HG03460 (cell line): ENCODE measurements around the gene RDH16.
"Not testable (repeated sequence)": the region's sequence is repeated elsewhere in the genome, so short reads cannot be mapped to it uniquely, and the experiment has no call there.

Experiments used
- ATAC-seq: cut with Tn5 transposase; IDR thresholded peaks from one replicate; pipeline ENCODE4 v1.9.1; 2021; ENCODE audit not compliant: unreplicated experiment

The RDH16 gene

DNA sequence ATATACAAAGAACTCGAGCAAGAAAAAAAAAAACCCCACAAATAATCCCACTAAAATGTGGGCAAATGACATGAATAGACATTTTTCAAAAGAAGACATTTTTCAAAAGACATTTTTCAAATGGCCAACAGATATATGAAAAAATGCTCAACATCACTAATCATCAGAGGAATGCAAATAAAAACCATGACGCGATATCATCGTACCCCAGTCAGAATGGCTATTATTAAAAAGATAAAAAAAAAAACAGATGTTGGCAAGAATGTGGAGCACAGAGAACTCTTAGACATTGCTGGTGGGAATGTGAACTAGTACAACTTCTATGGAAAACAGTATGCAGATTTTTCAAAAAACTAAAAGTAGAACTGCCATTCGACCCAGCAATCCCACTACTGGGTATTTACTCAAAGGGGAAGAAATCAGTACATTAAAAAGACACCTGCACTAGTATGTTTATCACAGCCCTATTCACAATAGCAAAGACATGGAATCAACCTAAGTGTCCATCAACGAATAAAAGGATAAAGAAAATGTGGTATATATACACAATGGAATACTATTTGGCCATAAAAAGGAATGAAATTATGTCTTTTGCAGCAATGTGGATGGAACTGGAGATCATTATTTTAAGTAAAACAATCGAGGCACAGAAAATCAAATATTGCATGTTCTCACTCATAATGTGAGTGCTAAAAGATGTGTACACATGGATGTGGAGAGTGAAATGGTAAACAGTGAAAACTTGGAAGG is 32.6 kb upstream of the RDH16 start:
- no peak for ATAC-seq

DNA sequence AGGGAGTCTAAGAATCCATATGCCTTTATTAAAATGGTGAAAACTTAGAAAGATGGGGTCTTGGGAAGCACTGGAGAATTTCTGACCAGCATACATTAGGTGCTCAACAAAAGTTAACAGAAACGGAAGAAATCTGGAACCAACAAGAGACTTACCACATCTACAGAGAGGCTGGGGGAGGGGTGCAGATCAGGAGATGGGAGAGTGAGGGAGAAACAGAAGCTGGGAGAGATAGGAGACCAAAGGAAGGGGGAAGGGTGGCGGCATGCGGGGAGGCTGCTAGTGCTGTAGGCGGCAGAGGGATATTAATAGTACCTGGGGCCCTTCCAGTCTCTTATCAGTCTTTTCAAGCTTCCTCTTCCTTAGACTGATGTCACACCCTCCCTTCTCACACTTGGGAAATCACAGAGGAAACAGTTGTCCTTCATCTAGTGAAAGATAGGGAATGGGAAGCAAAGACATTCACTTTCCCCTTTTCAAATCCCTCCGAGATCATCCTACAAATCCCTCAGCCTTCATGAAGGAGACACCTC is 30.9 kb upstream of the RDH16 start:
- ATAC-seq = no peak

- ATAC-seq = peak; percentile 56
Observed at GRCh38 chr12:56987551-56988053, 30.2 kb upstream of the RDH16 start.

GRCh38 chr12:56987011-56987410 is 29.6 kb upstream of the RDH16 start:
- ATAC-seq = no peak

DNA sequence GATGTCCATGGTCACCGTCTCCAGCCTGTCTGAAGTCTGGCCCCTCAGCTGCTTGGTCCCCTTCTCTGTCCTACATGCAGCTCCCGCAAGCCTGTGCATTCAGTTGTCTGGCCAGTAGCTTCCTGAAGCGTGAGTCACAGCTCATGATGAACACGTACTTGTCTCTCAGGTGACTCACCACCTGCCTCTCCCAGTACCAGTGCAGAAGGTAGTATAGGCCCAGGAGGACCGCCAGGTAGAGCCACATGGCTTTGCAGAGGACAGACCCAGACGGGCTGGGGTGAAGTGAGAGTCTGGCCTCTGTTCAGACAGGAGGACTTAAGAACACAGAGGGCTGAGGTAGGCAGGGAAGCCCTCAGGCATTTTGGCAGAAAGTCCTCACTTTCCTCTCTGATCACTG is 28.3 kb upstream of the RDH16 start:
- not testable (repeated sequence) for ATAC-seq

DNA sequence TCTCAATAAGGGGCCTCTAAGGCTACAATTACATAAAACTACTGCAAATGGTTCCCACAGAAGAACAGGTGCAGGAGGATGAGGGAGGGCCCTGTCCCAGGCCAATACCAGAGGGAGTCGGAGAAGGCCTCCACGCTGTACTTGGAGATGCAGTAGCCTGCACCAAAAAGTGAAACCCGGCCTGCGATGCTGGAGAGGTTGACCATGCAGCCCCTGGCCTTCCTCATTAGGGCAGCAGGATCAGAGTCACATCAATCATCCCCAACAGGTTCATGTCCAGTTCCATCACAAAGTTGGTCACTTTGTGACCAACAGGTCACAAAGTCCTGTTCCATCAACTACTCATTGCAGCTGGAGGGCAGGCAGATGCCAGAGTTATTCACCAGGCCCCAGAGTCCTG is 26.0 kb upstream of the RDH16 start:
- ATAC-seq = no peak

DNA sequence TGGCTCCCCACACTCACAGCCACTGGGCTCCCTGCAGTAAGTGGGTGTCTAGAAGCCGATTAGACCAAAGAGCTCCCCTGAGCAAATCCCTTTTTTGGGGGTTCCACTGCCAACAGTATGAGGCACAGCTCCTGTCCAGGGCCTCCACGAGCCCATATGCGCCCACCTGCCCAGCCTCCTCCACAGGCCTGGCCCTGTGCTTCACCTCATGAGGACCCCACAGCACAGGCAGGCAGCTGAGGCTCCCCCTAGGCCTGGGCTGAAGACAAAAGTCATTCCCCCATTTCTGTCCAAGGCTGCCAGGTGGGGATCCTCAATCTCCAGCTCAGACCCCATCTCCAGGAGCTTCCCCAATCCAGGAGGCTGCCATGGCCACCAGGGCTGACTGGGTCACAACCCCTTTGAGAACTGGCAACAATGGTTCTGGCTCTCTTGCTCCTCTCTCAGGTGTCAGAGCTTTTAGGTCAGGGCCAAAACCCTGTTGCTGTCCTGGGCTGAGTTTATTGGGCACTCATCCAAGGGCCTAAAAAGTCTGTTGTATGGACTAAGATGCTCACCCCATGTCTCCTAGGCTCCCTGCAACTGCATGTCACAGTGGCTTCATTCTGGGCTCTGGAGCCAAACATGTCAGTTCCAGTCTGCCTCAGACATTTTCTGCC is 25.3 kb upstream of the RDH16 start:
- ATAC-seq = not testable (repeated sequence)

GRCh38 chr12:56980941-56981530 is 23.6 kb upstream of the RDH16 start:
- ATAC-seq = no peak

GRCh38 chr12:56980268-56980667 is 22.9 kb upstream of the RDH16 start:
- ATAC-seq = no peak

GRCh38 chr12:56979628-56980027 is 22.2 kb upstream of the RDH16 start:
- no peak for ATAC-seq

DNA sequence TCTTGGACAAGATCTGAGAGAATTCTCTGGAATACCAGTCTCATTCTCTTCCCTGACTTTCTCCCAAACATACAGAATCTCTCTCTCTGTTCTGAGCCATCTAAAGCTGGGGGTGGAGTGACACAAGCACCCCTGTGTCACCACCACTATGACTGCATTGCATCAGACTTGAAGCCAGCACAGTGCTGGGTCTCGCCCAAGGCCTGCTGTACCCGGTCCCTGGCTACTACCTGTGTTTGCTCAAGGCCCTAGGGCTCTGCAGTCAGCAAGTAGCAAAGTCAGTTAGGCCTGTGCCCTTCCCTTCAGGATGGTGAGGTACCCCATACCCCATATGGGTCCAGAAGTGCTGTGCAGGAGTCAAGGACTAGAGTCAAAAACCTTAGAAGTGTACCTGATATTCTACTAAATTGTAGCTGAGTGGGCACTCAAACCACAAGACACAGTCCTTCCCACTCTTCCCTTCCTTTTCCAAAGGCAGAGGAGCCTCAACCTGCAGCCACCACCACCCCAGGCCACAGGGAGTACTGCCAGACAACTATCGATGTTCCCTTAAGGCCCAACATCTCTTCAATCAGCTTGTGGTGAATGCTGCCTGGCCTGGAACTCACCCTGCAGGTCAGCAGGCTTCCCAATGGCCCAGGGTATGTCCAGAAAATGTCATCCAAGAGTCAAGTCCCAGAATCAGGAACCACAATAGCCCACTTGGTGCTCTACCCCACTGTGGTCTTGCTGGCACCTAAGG is 21.2 kb upstream of the RDH16 start:
- no peak for ATAC-seq

- not testable (repeated sequence) for ATAC-seq
Observed at GRCh38 chr12:56977361-56977760, 20.0 kb upstream of the RDH16 start.

- not testable (repeated sequence) for ATAC-seq
Observed at GRCh38 chr12:56974224-56974623, 16.8 kb upstream of the RDH16 start.

- not testable (repeated sequence) for ATAC-seq
Observed at GRCh38 chr12:56968910-56969309, 11.5 kb upstream of the RDH16 start.

DNA sequence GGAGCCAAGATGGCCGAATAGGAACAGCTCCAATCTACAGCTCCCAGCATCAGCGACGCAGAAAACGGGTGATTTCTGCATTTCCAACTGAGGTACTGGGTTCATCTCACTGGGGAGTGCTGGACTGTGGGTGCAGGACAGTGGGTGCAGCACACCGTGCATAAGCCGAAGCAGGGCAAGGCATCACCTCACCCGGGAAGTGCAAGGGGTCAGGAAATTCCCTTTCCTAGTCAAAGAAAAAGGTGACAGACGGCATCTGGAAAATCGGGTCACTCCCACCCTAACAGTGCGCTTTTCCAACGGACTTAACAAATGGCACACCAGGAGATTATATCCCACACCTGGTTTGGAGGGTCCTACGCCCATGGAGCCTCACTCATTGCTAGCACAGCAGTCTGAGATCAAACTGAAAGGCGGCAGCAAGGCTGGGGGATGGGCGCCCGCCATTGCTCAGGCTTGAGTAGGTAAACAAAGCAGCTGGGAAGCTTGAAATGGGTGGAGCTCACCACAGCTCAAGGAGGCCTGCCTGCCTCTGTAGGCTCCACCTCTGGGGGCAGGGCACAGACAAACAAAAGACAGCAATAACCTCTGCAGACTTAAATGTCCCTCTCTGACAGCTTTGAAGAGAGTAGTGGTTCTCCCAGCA is 8.7 kb upstream of the RDH16 start:
- ATAC-seq = not testable (repeated sequence)

- ATAC-seq = not testable (repeated sequence)
Observed at GRCh38 chr12:56965124-56965523, 7.7 kb upstream of the RDH16 start.

DNA sequence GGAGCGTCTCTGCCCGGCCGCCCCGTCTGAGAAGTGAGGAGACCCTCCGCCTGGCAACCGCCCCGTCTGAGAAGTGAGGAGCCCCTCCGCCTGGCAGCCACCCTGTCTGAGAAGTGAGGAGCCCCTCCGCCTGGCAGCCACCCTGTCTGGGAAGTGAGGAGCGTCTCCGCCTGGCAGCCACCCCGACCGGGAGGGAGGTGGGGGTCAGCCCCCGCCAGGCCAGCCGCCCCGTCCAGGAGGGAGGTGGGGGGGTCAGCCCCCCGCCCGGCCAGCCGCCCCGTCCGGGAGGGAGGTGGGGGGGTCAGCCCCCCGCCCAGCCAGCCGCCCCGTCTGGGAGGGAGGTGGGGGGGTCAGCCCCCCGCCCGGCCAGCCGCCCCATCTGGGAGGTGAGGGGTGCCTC is 6.1 kb upstream of the RDH16 start:
- ATAC-seq = not testable (repeated sequence)

DNA sequence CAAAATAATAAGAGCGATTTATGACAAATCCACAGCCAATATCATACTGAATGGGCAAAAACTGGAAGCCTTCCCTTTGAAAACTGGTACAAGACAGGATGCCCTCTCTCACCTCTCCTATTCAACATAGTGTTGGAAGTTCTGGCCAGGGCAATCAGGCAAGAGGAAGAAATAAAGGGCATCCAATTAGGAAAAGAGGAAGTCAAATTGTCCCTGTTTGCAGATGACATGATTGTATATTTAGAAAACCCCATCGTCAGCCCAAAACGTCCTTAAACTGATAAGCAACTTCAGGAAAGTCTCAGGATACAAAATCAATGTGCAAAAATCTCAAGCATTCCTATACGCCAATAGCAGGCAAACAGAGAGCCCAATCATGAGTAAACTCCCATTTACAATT is 4.8 kb upstream of the RDH16 start:
- ATAC-seq = not testable (repeated sequence)

DNA sequence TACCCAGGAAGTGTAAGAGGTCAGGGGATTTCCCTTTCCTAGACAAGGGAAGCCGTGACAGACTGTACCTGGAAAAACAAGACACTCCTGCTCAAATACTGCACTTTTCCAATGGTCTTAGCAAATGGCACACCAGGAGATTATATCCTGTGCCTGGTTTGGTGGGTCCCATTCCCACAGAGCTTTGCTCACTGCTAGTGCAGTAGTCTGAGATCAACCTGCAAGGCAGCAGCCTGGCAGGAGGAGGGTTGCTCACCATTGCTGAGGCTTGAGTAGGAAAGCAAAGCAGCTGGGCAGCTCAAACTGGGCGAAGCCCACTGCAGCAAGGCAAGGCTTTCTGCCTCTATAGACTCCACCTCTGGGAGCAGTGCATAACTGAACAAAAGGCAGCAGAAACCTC is 1.0 kb upstream of the RDH16 start:
- ATAC-seq = no peak

DNA sequence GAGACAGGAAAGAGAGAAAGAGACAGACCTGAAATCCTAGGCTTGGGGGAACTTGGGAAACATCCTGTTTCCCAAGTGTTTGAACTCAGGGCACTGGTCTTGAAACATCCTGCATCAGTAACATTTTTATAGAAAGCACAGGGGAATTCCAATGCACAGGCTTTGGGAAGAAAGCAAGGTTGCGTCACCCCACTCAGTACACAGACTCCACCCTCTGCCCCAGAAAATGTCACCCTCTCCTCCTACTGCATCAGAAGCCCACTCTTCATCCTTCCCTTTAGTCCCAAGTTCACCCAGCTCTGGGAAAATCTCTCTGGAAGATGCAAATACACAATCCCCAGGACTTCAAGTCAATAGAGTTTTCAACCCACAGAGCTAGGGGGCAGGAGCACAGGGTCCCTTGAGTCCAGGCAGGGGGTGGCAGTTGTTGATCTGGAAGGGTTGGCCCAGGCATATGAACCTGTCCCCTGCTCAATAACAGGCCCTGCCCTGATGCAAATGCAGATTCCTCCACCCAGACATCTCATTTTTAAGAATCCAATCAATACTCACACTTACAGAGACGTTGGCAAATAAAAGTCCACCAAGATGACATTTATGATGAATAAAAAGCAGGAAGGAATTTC is 1.7 kb downstream of the RDH16 start:
- no peak for ATAC-seq
